Measurements from ENCODE around the gene CAMTA1.

Gene CAMTA1

GRCh38 chr1:7551442-7551841, 766.2 kb downstream of the CAMTA1 start:
- no peak for TF ChIP-seq CTCF (conservative IDR thresholded peaks at IDR 0.05; ENCODE audit: low read depth, low read length)
- no peak for DNase-seq (ENCODE audit: low read depth)
- no peak overlapping the region for H3K4me3 ChIP-seq (ENCODE audit: low read depth, low read length)

GRCh38 chr1:7552402-7552801, 767.1 kb downstream of the CAMTA1 start:
- peak; percentile 34 for DNase-seq (ENCODE audit: low read depth)
- H3K4me3 ChIP-seq (ENCODE audit: low read depth, low read length), result no peak overlapping the region
- TF ChIP-seq CTCF (conservative IDR thresholded peaks at IDR 0.05; ENCODE audit: low read depth, low read length), result no peak

GRCh38 chr1:7553042-7553690, 767.9 kb downstream of the CAMTA1 start:
- TF ChIP-seq CTCF (conservative IDR thresholded peaks at IDR 0.05; ENCODE audit: low read depth, low read length), result no peak
- DNase-seq (ENCODE audit: low read depth), result no peak

GRCh38 chr1:7554385-7555235, 769.4 kb downstream of the CAMTA1 start:
- no peak for TF ChIP-seq CTCF (conservative IDR thresholded peaks at IDR 0.05; ENCODE audit: low read depth, low read length)
- DNase-seq (ENCODE audit: low read depth), result peak; percentile 25
- no peak overlapping the region for H3K4me3 ChIP-seq (ENCODE audit: low read depth, low read length)

More at GRCh38 chr1:7553042-7553690, 767.9 kb downstream of the CAMTA1 start:
- no peak overlapping the region for H3K4me3 ChIP-seq (ENCODE audit: low read depth, low read length)

- no peak for TF ChIP-seq CTCF (conservative IDR thresholded peaks at IDR 0.05; ENCODE audit: low read depth, low read length)
- no peak for DNase-seq (ENCODE audit: low read depth)
- no peak overlapping the region for H3K4me3 ChIP-seq (ENCODE audit: low read depth, low read length)
Measured at GRCh38 chr1:7555391-7556185, 770.3 kb downstream of the CAMTA1 start.

GRCh38 chr1:7557301-7557891, 772.1 kb downstream of the CAMTA1 start:
- H3K4me3 ChIP-seq (ENCODE audit: low read depth, low read length), result no peak overlapping the region
- peak; percentile 35 for DNase-seq (ENCODE audit: low read depth)
- TF ChIP-seq CTCF (conservative IDR thresholded peaks at IDR 0.05; ENCODE audit: low read depth, low read length), result no peak

Data from choroid plexus epithelial cell (primary cell).